Activated T-cell treated with anti-CD3 and anti-CD28 coated beads, Interleukin-2, amount 50 U/mL, for 72 hours (primary cell): ENCODE results near the gene MMP24OS. TPM values are rescaled to one million over a fixed set of nuclear protein-coding genes. Genes with fewer than 3 reads are reported as not detected.

Source experiments
- ATAC-seq, 2 donors: fragments of 150-1000 bp; cut with Tn5 transposase; replicated peaks in 1 of 2; 2 replicates each; pipeline ENCODE4 v1.10.0; 2021; ENCODE audit warnings: moderate library complexity in 2 of 2, mild to moderate bottlenecking in 1 of 2
- DNase-seq, 2 donors: peaks; one replicate each; pipeline ENCODE4 v3.0.0; 2021 to 2022; ENCODE audit warnings: mixed read lengths in 1 of 2
- H3K27ac Mint-ChIP-seq: one replicate; pipeline ENCODE4 v1.8.0; 2022; ENCODE audit warnings: mild to moderate bottlenecking, moderate library complexity, mixed read lengths
- H3K27me3 Mint-ChIP-seq: one replicate; pipeline ENCODE4 v1.8.0; 2022; ENCODE audit warnings: low read depth, mixed read lengths
- H3K36me3 Mint-ChIP-seq, 2 donors: one replicate each; pipeline ENCODE4 v1.8.0; 2022; ENCODE audit warnings: mixed read lengths in 2 of 2, mild to moderate bottlenecking in 1 of 2; ENCODE audit not compliant: insufficient read depth in 2 of 2
- H3K4me1 Mint-ChIP-seq: one replicate; pipeline ENCODE4 v1.8.0; 2022; ENCODE audit warnings: low read depth, mixed read lengths
- H3K4me3 Mint-ChIP-seq, 2 donors: one replicate each; pipeline ENCODE4 v1.8.0; 2022; ENCODE audit warnings: mild to moderate bottlenecking in 2 of 2, mixed read lengths in 2 of 2, moderate library complexity in 2 of 2
- H3K9me3 Mint-ChIP-seq, 2 donors: one replicate each; pipeline ENCODE4 v1.8.0; 2022; ENCODE audit warnings: mixed read lengths in 2 of 2
- total RNA-seq, 2 donors: library from RNA; stranded (reverse); gene quantifications; one replicate each; pipeline ENCODE4 v1.2.3, GENCODE V29; 2022

The MMP24OS gene
- total RNA-seq = 10 to 100 TPM; 41.6 to 44.2 TPM

- H3K27me3 Mint-ChIP-seq = no peaks in the 10 kb centered on the region
- H3K4me3 Mint-ChIP-seq = peak within 1 kb of the TSS; percentile 98 to 99
- peaks cover 25% of the 10 kb centered on the region for H3K4me1 Mint-ChIP-seq
- peak; percentile 94 to 95 for ATAC-seq
- DNase-seq = peak; percentile 93
- peaks cover 11 to 22% of the 10 kb centered on the region in 2 donors for H3K36me3 Mint-ChIP-seq
- no peaks in the 10 kb centered on the region for H3K9me3 Mint-ChIP-seq
- peak within 1 kb of the TSS; percentile 99 for H3K27ac Mint-ChIP-seq
Measured at GRCh38 chr20:35277531-35278395, at the start of gene MMP24OS. MMP24OS (minus strand) TSS chr20:35278122; CDS start chr20:35277929, 193 bp downstream.

GRCh38 chr20:35327074-35327976 lies 49.4 kb upstream of the MMP24OS start:
- H3K4me1 Mint-ChIP-seq = peaks cover 60% of the 10 kb centered on the region
- peak overlapping the region; percentile 11 for H3K27ac Mint-ChIP-seq
- no peaks in the 10 kb centered on the region for H3K9me3 Mint-ChIP-seq
- ATAC-seq = no peak
- no peaks in the 10 kb centered on the region for H3K36me3 Mint-ChIP-seq
- DNase-seq = no peak
- H3K4me3 Mint-ChIP-seq = no peak overlapping the region
- no peaks in the 10 kb centered on the region for H3K27me3 Mint-ChIP-seq

- H3K36me3 Mint-ChIP-seq = no peaks in the 10 kb centered on the region
- DNase-seq (no peak), ATAC-seq (no peak)
- H3K9me3 Mint-ChIP-seq = no peaks in the 10 kb centered on the region
- peaks cover 60% of the 10 kb centered on the region for H3K4me1 Mint-ChIP-seq
- no peak overlapping the region for H3K4me3 Mint-ChIP-seq
- peak overlapping the region; percentile 11 for H3K27ac Mint-ChIP-seq
- no peaks in the 10 kb centered on the region for H3K27me3 Mint-ChIP-seq
Measured at GRCh38 chr20:35326740-35327073, 48.8 kb upstream of the MMP24OS start.

- no peak for DNase-seq
- H3K27ac Mint-ChIP-seq = no peak overlapping the region
- H3K9me3 Mint-ChIP-seq = no peaks in the 10 kb centered on the region
- no peaks in the 10 kb centered on the region for H3K27me3 Mint-ChIP-seq
- peak; percentile 27 to 44 for ATAC-seq
- H3K4me3 Mint-ChIP-seq = peak overlapping the region in 1 of 2 donors; percentile 9
- H3K4me1 Mint-ChIP-seq = peaks cover 57% of the 10 kb centered on the region
- no peaks in the 10 kb centered on the region for H3K36me3 Mint-ChIP-seq
Measured at GRCh38 chr20:35326021-35326739, 48.3 kb upstream of the MMP24OS start.

- no peak for DNase-seq
- H3K4me1 Mint-ChIP-seq = peaks cover 54% of the 10 kb centered on the region
- no peak for ATAC-seq
- no peaks in the 10 kb centered on the region for H3K9me3 Mint-ChIP-seq
- no peaks in the 10 kb centered on the region for H3K36me3 Mint-ChIP-seq
- no peak overlapping the region for H3K4me3 Mint-ChIP-seq
- H3K27me3 Mint-ChIP-seq = no peaks in the 10 kb centered on the region
- H3K27ac Mint-ChIP-seq = peak overlapping the region; percentile 18
Measured at GRCh38 chr20:35325401-35325800, 47.5 kb upstream of the MMP24OS start.

- no peaks in the 10 kb centered on the region for H3K27me3 Mint-ChIP-seq
- H3K27ac Mint-ChIP-seq = no peak overlapping the region
- H3K9me3 Mint-ChIP-seq = no peaks in the 10 kb centered on the region
- ATAC-seq (no peak), DNase-seq (no peak)
- no peak overlapping the region for H3K4me3 Mint-ChIP-seq
- H3K36me3 Mint-ChIP-seq = no peaks in the 10 kb centered on the region
- H3K4me1 Mint-ChIP-seq = peaks cover 41% of the 10 kb centered on the region
Measured at GRCh38 chr20:35320396-35321126, 42.6 kb upstream of the MMP24OS start.

- H3K4me3 Mint-ChIP-seq = no peak overlapping the region
- H3K9me3 Mint-ChIP-seq = no peaks in the 10 kb centered on the region
- H3K4me1 Mint-ChIP-seq = peaks cover 47% of the 10 kb centered on the region
- H3K27me3 Mint-ChIP-seq = no peaks in the 10 kb centered on the region
- DNase-seq = no peak
- no peaks in the 10 kb centered on the region for H3K36me3 Mint-ChIP-seq
- ATAC-seq = no peak
- no peak overlapping the region for H3K27ac Mint-ChIP-seq
Measured at GRCh38 chr20:35319871-35320197, 41.9 kb upstream of the MMP24OS start.

GRCh38 chr20:35319192-35319870 lies 41.4 kb upstream of the MMP24OS start:
- ATAC-seq (no peak), DNase-seq (no peak)
- no peak overlapping the region for H3K4me3 Mint-ChIP-seq
- no peaks in the 10 kb centered on the region for H3K9me3 Mint-ChIP-seq
- H3K27ac Mint-ChIP-seq = peak overlapping the region; percentile 53
- peaks cover 52% of the 10 kb centered on the region for H3K4me1 Mint-ChIP-seq
- H3K36me3 Mint-ChIP-seq = no peaks in the 10 kb centered on the region
- H3K27me3 Mint-ChIP-seq = no peaks in the 10 kb centered on the region

- peak; percentile 54 to 55 for ATAC-seq
- no peaks in the 10 kb centered on the region for H3K9me3 Mint-ChIP-seq
- H3K4me3 Mint-ChIP-seq = no peak overlapping the region
- H3K4me1 Mint-ChIP-seq = peaks cover 59% of the 10 kb centered on the region
- H3K27me3 Mint-ChIP-seq = no peaks in the 10 kb centered on the region
- DNase-seq = no peak
- no peaks in the 10 kb centered on the region for H3K36me3 Mint-ChIP-seq
- peak overlapping the region; percentile 53 for H3K27ac Mint-ChIP-seq
Measured at GRCh38 chr20:35318502-35319157, 40.7 kb upstream of the MMP24OS start.

- Mint-ChIP-seq H3K27me3 (no peaks in the 10 kb centered on the region), H3K27ac (peak overlapping the region; percentile 32), H3K36me3 (no peaks in the 10 kb centered on the region), H3K4me1 (peaks cover 59% of the 10 kb centered on the region), H3K9me3 (no peaks in the 10 kb centered on the region), H3K4me3 (peak overlapping the region in 1 of 2 donors; percentile 5)
- DNase-seq (no peak), ATAC-seq (no peak)
Measured at GRCh38 chr20:35317416-35318210, 39.7 kb upstream of the MMP24OS start.

- no peaks in the 10 kb centered on the region for H3K9me3 Mint-ChIP-seq
- no peak overlapping the region for H3K4me3 Mint-ChIP-seq
- peak overlapping the region; percentile 58 for H3K27ac Mint-ChIP-seq
- H3K4me1 Mint-ChIP-seq = peaks cover 75% of the 10 kb centered on the region
- DNase-seq (no peak), ATAC-seq (peak in 1 of 2 donors; percentile 19)
- H3K36me3 Mint-ChIP-seq = peaks cover 0 to under 1% of the 10 kb centered on the region in 2 donors
- H3K27me3 Mint-ChIP-seq = no peaks in the 10 kb centered on the region
Measured at GRCh38 chr20:35316086-35316485, 38.2 kb upstream of the MMP24OS start.
